IMR-90 (cell line): ENCODE data around the gene CEP41.

Experiments used
- CEBPB ChIP-seq: IDR thresholded peaks from 2 replicates; pipeline ENCODE4 v1.6.1; 2012; ENCODE audit warnings: low read depth, low read length, improper control_type of control experiment
- CHD1 ChIP-seq: IDR thresholded peaks from 2 replicates; pipeline ENCODE4 v1.6.1; 2012; ENCODE audit warnings: low read depth, low read length, improper control_type of control experiment
- ELK1 ChIP-seq: fragments of 150-350 bp; IDR thresholded peaks from 2 replicates; pipeline ENCODE4 v1.6.1; 2016; ENCODE audit warnings: low read depth, mild to moderate bottlenecking, low read length, moderate library complexity, borderline replicate concordance
- FOS ChIP-seq: fragments of 150-350 bp; IDR thresholded peaks from 2 replicates; pipeline ENCODE4 v1.6.1; 2016; ENCODE audit warnings: low read depth, low read length
- MAFK ChIP-seq: IDR thresholded peaks from 2 replicates; pipeline ENCODE4 v1.6.1; 2012; ENCODE audit warnings: low read depth, low read length, improper control_type of control experiment
- MAZ ChIP-seq: IDR thresholded peaks from 2 replicates; pipeline ENCODE4 v1.6.1; 2012; ENCODE audit warnings: low read depth, mild to moderate bottlenecking, low read length, improper control_type of control experiment, moderate library complexity, borderline replicate concordance
- MXI1 ChIP-seq: IDR thresholded peaks from 2 replicates; pipeline ENCODE4 v1.6.1; 2012; ENCODE audit warnings: low read depth, mild to moderate bottlenecking, low read length, moderate library complexity, borderline replicate concordance
- NFE2L2 ChIP-seq: fragments of 150-350 bp; IDR thresholded peaks from 2 replicates; pipeline ENCODE4 v1.6.1; 2016; ENCODE audit warnings: low read depth, mild to moderate bottlenecking, low read length
- POLR2A ChIP-seq: IDR thresholded peaks from 2 replicates; pipeline ENCODE4 v1.6.1; 2012; ENCODE audit warnings: mild to moderate bottlenecking, low read depth, low read length
- RAD21 ChIP-seq: IDR thresholded peaks from 2 replicates; pipeline ENCODE4 v1.6.1; 2012; ENCODE audit warnings: low read length, improper control_type of control experiment
- RCOR1 ChIP-seq: IDR thresholded peaks from 2 replicates; pipeline ENCODE4 v1.6.1; 2012; ENCODE audit warnings: mild to moderate bottlenecking, low read length, improper control_type of control experiment; ENCODE audit not compliant: insufficient replicate concordance
- SMC3 ChIP-seq: fragments of 150-350 bp; IDR thresholded peaks from 2 replicates; pipeline ENCODE4 v1.6.1; 2016; ENCODE audit warnings: low read depth, mild to moderate bottlenecking, antibody characterized with exemption, low read length, moderate library complexity
- USF2 ChIP-seq: fragments of 150-350 bp; IDR thresholded peaks from 2 replicates; pipeline ENCODE4 v1.6.1; 2017; ENCODE audit warnings: mild to moderate bottlenecking, antibody characterized with exemption, low read length, low read depth
- TF ChIP-seq, protein P1 (sequence below): conservative IDR thresholded peaks from 2 replicates; pipeline ENCODE4 v1.5.1; 2012; ENCODE audit warnings: mild to moderate bottlenecking, low read depth, low read length, improper control_type of control experiment

GRCh38 chr7:130367088-130367755, 73.6 kb downstream of the CEP41 start:
- TF ChIP-seq USF2 = no peak; the same call in 1 of the 2 replicates
- TF ChIP-seq MAZ = no peak
- TF ChIP-seq ELK1 = no peak
- TF ChIP-seq, protein P1, sequence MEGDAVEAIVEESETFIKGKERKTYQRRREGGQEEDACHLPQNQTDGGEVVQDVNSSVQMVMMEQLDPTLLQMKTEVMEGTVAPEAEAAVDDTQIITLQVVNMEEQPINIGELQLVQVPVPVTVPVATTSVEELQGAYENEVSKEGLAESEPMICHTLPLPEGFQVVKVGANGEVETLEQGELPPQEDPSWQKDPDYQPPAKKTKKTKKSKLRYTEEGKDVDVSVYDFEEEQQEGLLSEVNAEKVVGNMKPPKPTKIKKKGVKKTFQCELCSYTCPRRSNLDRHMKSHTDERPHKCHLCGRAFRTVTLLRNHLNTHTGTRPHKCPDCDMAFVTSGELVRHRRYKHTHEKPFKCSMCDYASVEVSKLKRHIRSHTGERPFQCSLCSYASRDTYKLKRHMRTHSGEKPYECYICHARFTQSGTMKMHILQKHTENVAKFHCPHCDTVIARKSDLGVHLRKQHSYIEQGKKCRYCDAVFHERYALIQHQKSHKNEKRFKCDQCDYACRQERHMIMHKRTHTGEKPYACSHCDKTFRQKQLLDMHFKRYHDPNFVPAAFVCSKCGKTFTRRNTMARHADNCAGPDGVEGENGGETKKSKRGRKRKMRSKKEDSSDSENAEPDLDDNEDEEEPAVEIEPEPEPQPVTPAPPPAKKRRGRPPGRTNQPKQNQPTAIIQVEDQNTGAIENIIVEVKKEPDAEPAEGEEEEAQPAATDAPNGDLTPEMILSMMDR = no peak
- no peak for TF ChIP-seq NFE2L2
- no peak for TF ChIP-seq POLR2A
- no peak for TF ChIP-seq SMC3
- TF ChIP-seq RCOR1 = no peak
- TF ChIP-seq CEBPB = no peak
- no peak for TF ChIP-seq MXI1
- no peak for TF ChIP-seq FOS
- TF ChIP-seq MAFK = no peak
- TF ChIP-seq RAD21 = no peak
- TF ChIP-seq CHD1 = no peak
